Activated naive CD8-positive, alpha-beta T cell treated with anti-CD3 and anti-CD28 coated beads for 36 hours (primary cell): ENCODE data around the gene FBXO31. TPM values are rescaled to one million over a fixed set of nuclear protein-coding genes. Genes with fewer than 3 reads are reported as not detected.
A peak's percentile ranks its signal among the peaks of the same experiment; 100 is the strongest.

Source experiments
- DNase-seq: peaks from one replicate; pipeline ENCODE4 v3.0.0; 2021
- H3K27ac Mint-ChIP-seq: one replicate; pipeline ENCODE4 v1.8.0; 2022; ENCODE audit warnings: mild to moderate bottlenecking, moderate library complexity, mixed read lengths
- H3K27me3 Mint-ChIP-seq: one replicate; pipeline ENCODE4 v1.8.0; 2022; ENCODE audit warnings: mild to moderate bottlenecking, mixed read lengths
- H3K36me3 Mint-ChIP-seq: one replicate; pipeline ENCODE4 v1.8.0; 2021; ENCODE audit warnings: mild to moderate bottlenecking, mixed read lengths
- H3K4me1 Mint-ChIP-seq: one replicate; pipeline ENCODE4 v1.8.0; 2021; ENCODE audit warnings: mixed read lengths
- H3K4me3 Mint-ChIP-seq: one replicate; pipeline ENCODE4 v1.8.0; 2022; ENCODE audit warnings: mild to moderate bottlenecking, moderate library complexity, mixed read lengths
- H3K9me3 Mint-ChIP-seq: one replicate; pipeline ENCODE4 v1.8.0; 2022; ENCODE audit warnings: mixed read lengths
- total RNA-seq, 2 experiments: library from RNA; stranded (reverse); gene quantifications; one replicate each; pipeline ENCODE4 v1.2.3, GENCODE V29; 2021

FBXO31 gene
- total RNA-seq, 2 experiments from 2014 or later, result 35.6 to 38.3 TPM

GRCh38 chr16:87278191-87279093 lies 105.1 kb downstream of the FBXO31 start:
- no peak overlapping the region for H3K27ac Mint-ChIP-seq
- H3K4me3 Mint-ChIP-seq, result no peak overlapping the region
- peak; percentile 60 for DNase-seq
- H3K36me3 Mint-ChIP-seq, result no peaks in the 10 kb centered on the region
- H3K4me1 Mint-ChIP-seq, result peaks cover 7% of the 10 kb centered on the region
- no peaks in the 10 kb centered on the region for H3K9me3 Mint-ChIP-seq
- peaks cover 14% of the 10 kb centered on the region for H3K27me3 Mint-ChIP-seq

Other genes starting within 250 kb of the FBXO31 start
- 10 to 100 TPM in 1 of 2 experiments, 1 to 10 TPM in 1; 9.9 to 11.4 TPM for gene C16orf95, start 66.4 kb downstream of the FBXO31 start, total RNA-seq
- 10 to 100 TPM; 55.6 to 57.0 TPM for gene MAP1LC3B, start 8.6 kb upstream of the FBXO31 start, total RNA-seq
- 1 to 10 TPM; 5.5 to 5.7 TPM for gene ZCCHC14, start 109.2 kb upstream of the FBXO31 start, total RNA-seq
- gene JPH3, start 218.7 kb upstream of the FBXO31 start, total RNA-seq, result under 1 TPM; 0.08 to 0.10 TPM